ENCODE results near the gene PDGFA. TPM values are rescaled to one million over a fixed set of nuclear protein-coding genes. Genes with fewer than 3 reads are reported as not detected.

PDGFA gene
- polyA plus RNA-seq, 1 donor (not counting 4 experiments of a cell fraction or from before 2014, with no cell fraction given), result 14.8 TPM

GRCh38 chr7:527723-528122, 8.1 kb upstream of the PDGFA start:
- Histone ChIP-seq H3K27ac (ENCODE audit: control insufficient read depth, insufficient read depth, low read length) (no peak overlapping the region), H3K4me1 (ENCODE audit: control insufficient read depth, extremely low read depth, insufficient read depth, low read length) (peaks cover 10% of the 10 kb centered on the region), H3K36me3 (ENCODE audit: control insufficient read depth in 2 of 2, extremely low read depth in 1 of 2, insufficient read depth in 2 of 2, low read length in 2 of 2) (no peaks in the 10 kb centered on the region), H3K9me1 (ENCODE audit: control insufficient read depth, extremely low read depth, insufficient read depth, low read length) (no peaks in the 10 kb centered on the region), H3K27me3 (ENCODE audit: control insufficient read depth, extremely low read depth, insufficient read depth, low read length) (peaks cover 7% of the 10 kb centered on the region), H3K79me2 (ENCODE audit: control insufficient read depth, insufficient read depth, low read length) (no peaks in the 10 kb centered on the region), H2AFZ (ENCODE audit: control insufficient read depth, low read length) (no peak overlapping the region), H3K4me2 (ENCODE audit: control insufficient read depth, extremely low read depth, insufficient read depth, low read depth, low read length) (no peak overlapping the region), H3K9me3 (ENCODE audit: control insufficient read depth, low read depth, low read length) (no peaks in the 10 kb centered on the region), H3K9ac (ENCODE audit: control insufficient read depth, extremely low read depth, insufficient read depth, low read length) (no peak overlapping the region), H4K20me1 (ENCODE audit: control insufficient read depth, extremely low read depth, insufficient read depth, low read length) (no peaks in the 10 kb centered on the region), H3K4me3 (ENCODE audit: control insufficient read depth in 2 of 3, extremely low read depth in 1 of 3, insufficient read depth in 2 of 3, low read depth in 1 of 3, low read length in 3 of 3) (no peak overlapping the region)
- dilution Hi-C loops (cut with MboI; ENCODE audit: extremely low pct_ligation_motif_present, low sequenced_read_pairs), result no loop called here
- DNase-seq (ENCODE audit: low read depth, low spot score), result no peak
- TF ChIP-seq EZH2 (IDR thresholded peaks at IDR 0.05; ENCODE audit: low read length), result no peak
- FAIRE-seq, result peak; percentile 32

- Histone ChIP-seq H3K79me2 (ENCODE audit: control insufficient read depth, insufficient read depth, low read length) (no peaks in the 10 kb centered on the region), H3K36me3 (ENCODE audit: control insufficient read depth in 2 of 2, extremely low read depth in 1 of 2, insufficient read depth in 2 of 2, low read length in 2 of 2) (no peaks in the 10 kb centered on the region), H3K4me1 (ENCODE audit: control insufficient read depth, extremely low read depth, insufficient read depth, low read length) (peaks cover 18% of the 10 kb centered on the region), H3K9me1 (ENCODE audit: control insufficient read depth, extremely low read depth, insufficient read depth, low read length) (no peaks in the 10 kb centered on the region), H3K27me3 (ENCODE audit: control insufficient read depth, extremely low read depth, insufficient read depth, low read length) (peaks cover 19% of the 10 kb centered on the region), H2AFZ (ENCODE audit: control insufficient read depth, low read length) (no peak overlapping the region), H3K9me3 (ENCODE audit: control insufficient read depth, low read depth, low read length) (no peaks in the 10 kb centered on the region), H3K4me2 (ENCODE audit: control insufficient read depth, extremely low read depth, insufficient read depth, low read depth, low read length) (no peak overlapping the region), H3K4me3 (ENCODE audit: control insufficient read depth in 2 of 3, extremely low read depth in 1 of 3, insufficient read depth in 2 of 3, low read depth in 1 of 3, low read length in 3 of 3) (no peak overlapping the region), H3K27ac (ENCODE audit: control insufficient read depth, insufficient read depth, low read length) (no peak overlapping the region), H4K20me1 (ENCODE audit: control insufficient read depth, extremely low read depth, insufficient read depth, low read length) (no peaks in the 10 kb centered on the region), H3K9ac (ENCODE audit: control insufficient read depth, extremely low read depth, insufficient read depth, low read length) (no peak overlapping the region)
- dilution Hi-C loops (cut with MboI; ENCODE audit: extremely low pct_ligation_motif_present, low sequenced_read_pairs), result no loop called here
- DNase-seq (ENCODE audit: low read depth, low spot score) (no peak), FAIRE-seq (no peak)
- TF ChIP-seq EZH2 (IDR thresholded peaks at IDR 0.05; ENCODE audit: low read length) (no peak), CTCF (optimal IDR thresholded peaks at IDR 0.05 in 1 of 3, IDR thresholded peaks at IDR 0.05 in 1 of 3, conservative IDR thresholded peaks at IDR 0.05 in 1 of 3; ENCODE audit: extremely low read depth in 1 of 3, insufficient read depth in 2 of 3, low read length in 3 of 3) (no peak)
Observed at GRCh38 chr7:526460-527034, 6.9 kb upstream of the PDGFA start.

- Histone ChIP-seq H3K9ac (ENCODE audit: control insufficient read depth, extremely low read depth, insufficient read depth, low read length) (no peak overlapping the region), H4K20me1 (ENCODE audit: control insufficient read depth, extremely low read depth, insufficient read depth, low read length) (no peaks in the 10 kb centered on the region), H3K36me3 (ENCODE audit: control insufficient read depth in 2 of 2, extremely low read depth in 1 of 2, insufficient read depth in 2 of 2, low read length in 2 of 2) (no peaks in the 10 kb centered on the region), H3K4me1 (ENCODE audit: control insufficient read depth, extremely low read depth, insufficient read depth, low read length) (peaks cover 26% of the 10 kb centered on the region), H3K27me3 (ENCODE audit: control insufficient read depth, extremely low read depth, insufficient read depth, low read length) (peaks cover 27% of the 10 kb centered on the region), H3K9me3 (ENCODE audit: control insufficient read depth, low read depth, low read length) (no peaks in the 10 kb centered on the region), H3K79me2 (ENCODE audit: control insufficient read depth, insufficient read depth, low read length) (no peaks in the 10 kb centered on the region), H3K4me2 (ENCODE audit: control insufficient read depth, extremely low read depth, insufficient read depth, low read depth, low read length) (no peak overlapping the region), H3K27ac (ENCODE audit: control insufficient read depth, insufficient read depth, low read length) (no peak overlapping the region), H2AFZ (ENCODE audit: control insufficient read depth, low read length) (no peak overlapping the region), H3K9me1 (ENCODE audit: control insufficient read depth, extremely low read depth, insufficient read depth, low read length) (no peaks in the 10 kb centered on the region), H3K4me3 (ENCODE audit: control insufficient read depth in 2 of 3, extremely low read depth in 1 of 3, insufficient read depth in 2 of 3, low read depth in 1 of 3, low read length in 3 of 3) (no peak overlapping the region)
- no peak for DNase-seq (ENCODE audit: low read depth, low spot score)
- dilution Hi-C loops (cut with MboI; ENCODE audit: extremely low pct_ligation_motif_present, low sequenced_read_pairs), result no loop called here
- peak; percentile 58 for FAIRE-seq
- no peak for TF ChIP-seq CTCF (optimal IDR thresholded peaks at IDR 0.05 in 1 of 3, IDR thresholded peaks at IDR 0.05 in 1 of 3, conservative IDR thresholded peaks at IDR 0.05 in 1 of 3; ENCODE audit: extremely low read depth in 1 of 3, insufficient read depth in 2 of 3, low read length in 3 of 3)
- no peak for TF ChIP-seq EZH2 (IDR thresholded peaks at IDR 0.05; ENCODE audit: low read length)
Observed at GRCh38 chr7:525740-526139, 6.1 kb upstream of the PDGFA start.
